Measurements from ENCODE around the gene SIT1.

DNA sequence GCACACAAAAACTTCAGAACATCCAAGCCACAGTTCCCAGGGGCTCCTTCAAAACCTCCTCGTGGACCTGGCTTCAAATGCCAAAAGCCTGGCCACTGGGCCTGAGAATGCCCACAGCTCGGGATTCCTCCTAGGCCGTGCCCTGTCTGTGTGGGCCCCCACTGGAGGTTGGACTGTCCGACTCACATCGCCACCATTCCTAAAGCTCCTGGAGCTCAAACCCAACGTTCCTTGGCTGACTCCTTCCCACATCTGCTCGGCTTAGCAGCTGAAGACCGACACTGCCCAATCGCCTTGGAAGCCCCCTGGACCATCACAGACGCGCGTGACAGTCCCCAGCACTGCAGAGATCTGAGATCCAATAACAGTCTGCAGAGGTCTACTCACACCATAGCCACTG lies 7.7 kb downstream of the SIT1 start:
- TF ChIP-seq, protein P1, sequence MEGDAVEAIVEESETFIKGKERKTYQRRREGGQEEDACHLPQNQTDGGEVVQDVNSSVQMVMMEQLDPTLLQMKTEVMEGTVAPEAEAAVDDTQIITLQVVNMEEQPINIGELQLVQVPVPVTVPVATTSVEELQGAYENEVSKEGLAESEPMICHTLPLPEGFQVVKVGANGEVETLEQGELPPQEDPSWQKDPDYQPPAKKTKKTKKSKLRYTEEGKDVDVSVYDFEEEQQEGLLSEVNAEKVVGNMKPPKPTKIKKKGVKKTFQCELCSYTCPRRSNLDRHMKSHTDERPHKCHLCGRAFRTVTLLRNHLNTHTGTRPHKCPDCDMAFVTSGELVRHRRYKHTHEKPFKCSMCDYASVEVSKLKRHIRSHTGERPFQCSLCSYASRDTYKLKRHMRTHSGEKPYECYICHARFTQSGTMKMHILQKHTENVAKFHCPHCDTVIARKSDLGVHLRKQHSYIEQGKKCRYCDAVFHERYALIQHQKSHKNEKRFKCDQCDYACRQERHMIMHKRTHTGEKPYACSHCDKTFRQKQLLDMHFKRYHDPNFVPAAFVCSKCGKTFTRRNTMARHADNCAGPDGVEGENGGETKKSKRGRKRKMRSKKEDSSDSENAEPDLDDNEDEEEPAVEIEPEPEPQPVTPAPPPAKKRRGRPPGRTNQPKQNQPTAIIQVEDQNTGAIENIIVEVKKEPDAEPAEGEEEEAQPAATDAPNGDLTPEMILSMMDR (IDR thresholded peaks at IDR 0.05): no peak
- TF ChIP-seq POLR2AphosphoS5 (IDR thresholded peaks at IDR 0.05; ENCODE audit: low read depth, low read length) (no peak), SIN3A (IDR thresholded peaks at IDR 0.05; ENCODE audit: borderline replicate concordance, insufficient read depth, low read depth, low read length) (no peak), TCF7L2 (IDR thresholded peaks at IDR 0.05; ENCODE audit: low read depth, low read length) (no peak)
- TF ChIP-seq, protein P2, sequence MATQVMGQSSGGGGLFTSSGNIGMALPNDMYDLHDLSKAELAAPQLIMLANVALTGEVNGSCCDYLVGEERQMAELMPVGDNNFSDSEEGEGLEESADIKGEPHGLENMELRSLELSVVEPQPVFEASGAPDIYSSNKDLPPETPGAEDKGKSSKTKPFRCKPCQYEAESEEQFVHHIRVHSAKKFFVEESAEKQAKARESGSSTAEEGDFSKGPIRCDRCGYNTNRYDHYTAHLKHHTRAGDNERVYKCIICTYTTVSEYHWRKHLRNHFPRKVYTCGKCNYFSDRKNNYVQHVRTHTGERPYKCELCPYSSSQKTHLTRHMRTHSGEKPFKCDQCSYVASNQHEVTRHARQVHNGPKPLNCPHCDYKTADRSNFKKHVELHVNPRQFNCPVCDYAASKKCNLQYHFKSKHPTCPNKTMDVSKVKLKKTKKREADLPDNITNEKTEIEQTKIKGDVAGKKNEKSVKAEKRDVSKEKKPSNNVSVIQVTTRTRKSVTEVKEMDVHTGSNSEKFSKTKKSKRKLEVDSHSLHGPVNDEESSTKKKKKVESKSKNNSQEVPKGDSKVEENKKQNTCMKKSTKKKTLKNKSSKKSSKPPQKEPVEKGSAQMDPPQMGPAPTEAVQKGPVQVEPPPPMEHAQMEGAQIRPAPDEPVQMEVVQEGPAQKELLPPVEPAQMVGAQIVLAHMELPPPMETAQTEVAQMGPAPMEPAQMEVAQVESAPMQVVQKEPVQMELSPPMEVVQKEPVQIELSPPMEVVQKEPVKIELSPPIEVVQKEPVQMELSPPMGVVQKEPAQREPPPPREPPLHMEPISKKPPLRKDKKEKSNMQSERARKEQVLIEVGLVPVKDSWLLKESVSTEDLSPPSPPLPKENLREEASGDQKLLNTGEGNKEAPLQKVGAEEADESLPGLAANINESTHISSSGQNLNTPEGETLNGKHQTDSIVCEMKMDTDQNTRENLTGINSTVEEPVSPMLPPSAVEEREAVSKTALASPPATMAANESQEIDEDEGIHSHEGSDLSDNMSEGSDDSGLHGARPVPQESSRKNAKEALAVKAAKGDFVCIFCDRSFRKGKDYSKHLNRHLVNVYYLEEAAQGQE (IDR thresholded peaks at IDR 0.05; ENCODE audit: insufficient read depth in 1 of 2, low read depth in 2 of 2, low read length in 1 of 2): no peak

Measured in Panc1 (cell line).